Fibroblast of skin of back (primary cell): ENCODE data around the gene KLF12.
A peak's percentile ranks its signal among the peaks of the same experiment; 100 is the strongest.

ENCODE experiments used
- DNase-seq: peaks from one replicate; pipeline ENCODE4 v3.0.0-alpha.2; 2013

Gene KLF12

DNA sequence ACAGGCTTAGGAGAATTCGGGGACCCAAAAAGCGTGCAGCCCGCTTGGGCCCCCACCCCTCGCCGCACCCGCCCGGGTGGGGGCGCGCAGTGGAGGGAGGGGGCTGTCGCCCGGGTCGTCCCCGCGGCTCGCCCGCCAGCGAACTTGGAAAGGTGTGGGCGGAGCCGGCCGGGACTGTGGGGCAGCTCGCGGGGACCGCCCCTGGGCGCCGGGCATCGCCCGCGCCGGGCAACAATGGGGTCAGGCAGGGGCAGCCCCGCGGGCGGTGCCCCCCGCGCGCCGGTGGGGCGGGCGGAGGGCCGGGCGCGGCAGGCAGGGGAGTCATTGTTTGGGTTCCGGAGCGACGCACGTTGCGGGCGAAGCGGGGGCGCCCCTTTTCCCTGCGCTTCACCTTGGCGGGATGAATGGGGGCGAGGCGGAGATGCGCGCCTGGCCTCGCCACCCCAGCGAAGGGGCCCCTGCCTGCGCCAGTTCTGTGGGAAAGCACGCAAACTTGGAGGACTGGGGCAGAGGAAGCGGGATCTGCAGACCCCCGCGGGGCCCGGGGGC lies 647 bp upstream of the KLF12 start:
- peak; percentile 66 for DNase-seq

DNA sequence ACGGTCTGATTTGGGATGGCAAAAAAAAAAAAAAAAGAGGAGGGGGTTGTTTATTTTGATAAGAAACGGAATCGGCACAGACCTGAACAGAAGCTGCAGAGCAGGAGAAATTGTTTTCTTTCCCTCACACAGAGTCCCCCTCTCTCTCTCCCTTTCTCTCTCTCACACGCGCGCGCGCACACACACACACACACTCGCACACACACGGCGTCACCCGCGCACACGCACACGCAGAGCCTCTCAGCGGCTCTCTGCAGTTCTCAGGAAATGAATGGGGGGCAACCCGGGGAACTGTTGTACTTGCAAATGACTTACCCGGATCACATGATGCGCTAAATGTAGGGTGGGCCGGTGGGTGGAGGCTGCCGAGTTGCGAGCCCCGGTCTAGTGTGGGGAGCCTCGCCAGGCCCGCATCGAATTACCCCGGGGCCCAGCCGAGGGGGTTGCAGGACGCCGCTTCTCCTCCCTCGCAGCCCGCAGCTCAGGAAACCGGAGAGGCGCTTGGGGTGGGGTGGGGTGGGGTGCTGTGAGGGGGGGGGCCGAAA lies 475 bp downstream of the KLF12 start:
- peak; percentile 92 for DNase-seq

DNA sequence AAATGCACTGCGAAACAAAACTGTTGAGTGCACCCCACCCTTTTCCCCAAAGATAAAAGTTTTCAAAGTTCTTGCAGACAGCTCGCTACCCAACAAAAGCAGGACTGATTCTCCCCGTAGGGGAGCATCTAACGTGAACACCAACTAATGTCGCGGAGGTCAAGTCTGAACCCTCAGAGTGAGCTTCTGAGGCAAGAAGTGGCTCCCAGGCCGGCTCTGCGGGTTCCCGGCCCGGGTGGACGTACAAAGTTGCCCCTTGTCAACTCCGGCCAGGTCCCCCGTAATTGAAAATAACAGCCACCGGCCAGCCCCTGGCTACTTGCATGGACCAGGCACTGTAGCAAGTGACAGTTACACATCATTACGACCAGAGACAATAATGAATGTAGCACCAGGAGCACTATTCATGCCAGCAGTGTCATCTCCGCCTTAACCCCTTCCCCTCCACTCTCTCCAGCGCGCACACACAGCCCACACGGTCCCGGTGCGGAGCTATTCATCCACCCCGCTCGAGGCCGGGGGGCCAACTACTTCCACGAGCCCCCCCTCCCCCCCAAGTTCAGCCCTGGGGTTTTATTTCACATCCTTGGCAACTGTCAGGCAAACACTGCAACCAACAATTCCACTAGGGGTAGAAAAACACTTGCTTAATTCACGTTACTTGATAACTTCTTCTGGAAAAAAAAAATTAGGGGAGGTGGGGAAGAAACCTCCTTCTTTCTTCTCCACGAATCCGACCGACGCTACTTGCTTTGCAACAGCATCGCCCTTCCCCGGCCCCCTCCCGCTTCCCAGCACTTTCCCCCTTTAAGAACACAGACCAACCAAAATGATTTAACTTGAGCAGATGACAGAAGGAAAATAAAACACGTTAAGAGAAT lies 1.2 kb downstream of the KLF12 start:
- peak; percentile 37 for DNase-seq

DNA sequence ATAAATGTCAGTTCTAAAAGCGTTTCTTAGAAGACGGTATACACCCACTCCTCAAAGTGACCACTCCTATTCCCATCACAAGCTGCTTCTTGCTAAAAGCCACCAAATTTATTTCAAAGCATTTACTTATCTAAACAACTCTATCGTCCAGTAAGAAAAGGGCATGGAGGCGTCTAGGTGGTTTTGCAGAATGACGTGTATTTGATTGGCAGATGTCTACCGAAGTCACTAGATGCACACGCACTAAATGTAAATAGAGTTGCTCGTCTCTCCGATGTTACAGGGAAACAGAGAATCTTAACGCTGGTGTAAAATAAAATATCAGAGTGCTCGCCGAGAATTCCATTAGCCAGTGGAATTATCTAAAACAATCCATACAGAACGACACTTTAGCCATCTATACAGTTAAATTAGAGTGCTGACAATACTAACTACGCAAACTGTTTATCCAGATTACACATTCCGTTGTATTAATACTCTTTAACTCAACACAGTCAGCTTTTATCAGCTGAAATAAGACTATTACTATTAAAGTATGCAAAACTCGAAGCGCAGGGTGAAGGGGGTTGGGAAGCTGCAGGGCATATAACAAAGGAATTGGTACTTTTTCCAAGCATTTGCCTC lies 1.9 kb downstream of the KLF12 start:
- no peak for DNase-seq

DNA sequence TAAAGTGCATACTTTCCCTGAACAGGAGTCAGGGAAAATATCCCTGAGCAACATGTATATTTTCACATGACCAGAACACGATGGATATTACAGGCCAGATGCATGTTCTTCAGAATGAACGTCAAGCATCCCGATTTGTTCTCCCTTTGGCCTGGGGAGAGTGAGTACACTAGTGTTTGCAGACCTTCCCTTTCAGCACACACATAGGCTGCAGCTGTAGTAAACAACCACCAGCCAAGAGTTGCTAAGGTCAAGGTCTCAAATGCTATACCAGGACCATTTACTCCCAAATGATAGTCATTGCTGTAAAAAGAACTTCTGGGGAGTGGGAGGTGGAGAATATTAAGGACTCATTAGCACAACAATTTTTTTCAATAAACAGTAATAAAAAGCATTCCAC lies 3.0 kb downstream of the KLF12 start:
- DNase-seq: no peak

DNA sequence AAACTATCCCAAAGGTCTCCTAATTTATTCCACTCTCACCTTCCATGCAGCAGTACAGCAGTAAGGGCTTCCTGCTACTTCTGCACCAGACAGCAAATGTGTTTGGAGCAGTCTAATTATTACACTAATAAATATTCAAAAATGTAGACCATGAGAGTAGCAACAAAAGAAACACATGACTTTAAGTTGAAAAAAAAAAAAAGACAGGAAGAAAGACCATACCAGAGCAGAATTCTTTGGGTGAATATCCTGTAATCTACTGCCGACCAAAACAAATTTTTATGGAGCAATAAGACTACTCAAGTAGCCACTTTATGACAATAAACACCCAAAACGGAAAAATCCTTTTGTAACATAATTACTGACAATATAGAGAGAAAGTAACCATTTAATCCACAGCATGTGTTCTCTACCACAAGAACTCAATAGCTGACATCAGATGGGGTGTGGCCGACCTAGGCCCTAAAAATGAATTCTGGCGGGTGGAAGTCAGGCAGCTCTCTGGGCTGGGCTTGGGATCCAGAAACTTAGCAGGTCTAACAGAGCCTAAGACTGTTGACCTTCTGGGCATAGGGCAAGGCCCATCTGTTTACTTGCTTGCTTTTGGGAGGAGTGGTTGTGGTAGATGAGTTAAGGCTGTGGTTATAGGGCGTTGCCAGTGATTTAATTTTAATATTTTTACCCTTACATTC lies 4.6 kb downstream of the KLF12 start:
- DNase-seq: no peak

DNA sequence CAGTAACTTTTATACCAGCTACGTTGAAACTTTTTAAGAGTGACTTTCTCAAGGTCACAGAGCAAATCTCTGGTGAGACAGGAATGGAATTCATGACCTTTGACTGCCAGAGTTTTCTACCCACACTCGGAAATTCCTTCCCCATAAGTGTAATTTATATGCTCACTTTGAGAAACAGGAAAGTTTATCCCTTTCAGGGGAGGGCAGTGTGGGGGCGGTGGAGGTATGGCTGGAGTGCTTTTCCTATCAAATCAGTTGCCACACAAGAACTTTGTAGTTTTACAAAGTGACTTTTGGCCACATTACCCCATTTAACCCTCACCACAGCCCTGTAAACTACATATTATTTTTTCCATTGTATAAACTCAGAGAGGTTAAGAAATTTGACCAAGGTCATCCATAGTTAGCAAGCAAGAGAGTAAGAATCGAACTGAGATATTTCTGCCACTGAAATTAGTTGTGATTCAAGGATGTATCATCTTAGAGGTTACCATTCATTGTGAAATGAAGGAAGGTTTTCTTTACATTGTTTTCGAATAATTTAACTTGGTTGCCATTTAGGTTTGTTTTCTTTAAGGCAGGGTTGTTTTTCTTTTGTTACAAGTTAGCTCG lies 5.9 kb downstream of the KLF12 start:
- DNase-seq: no peak

DNA sequence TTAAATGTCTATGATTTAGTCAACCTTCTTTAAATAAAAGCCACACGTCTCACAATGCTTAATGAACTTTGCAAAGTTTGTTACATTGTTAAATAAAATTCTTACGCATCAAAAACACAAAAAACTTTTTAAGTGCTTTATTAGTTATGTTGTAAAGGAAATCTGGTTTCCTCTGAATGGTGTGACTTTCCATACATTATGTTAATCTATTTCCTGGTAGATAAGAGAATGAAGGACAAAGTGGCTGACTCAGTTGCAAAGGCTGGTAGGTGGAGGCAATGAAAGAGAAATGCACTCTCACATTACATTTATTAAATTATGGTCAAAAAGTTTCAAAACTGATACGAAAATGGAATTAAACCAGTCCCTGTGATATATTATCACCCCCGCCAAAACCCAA lies 15.9 kb downstream of the KLF12 start:
- no peak for DNase-seq

DNA sequence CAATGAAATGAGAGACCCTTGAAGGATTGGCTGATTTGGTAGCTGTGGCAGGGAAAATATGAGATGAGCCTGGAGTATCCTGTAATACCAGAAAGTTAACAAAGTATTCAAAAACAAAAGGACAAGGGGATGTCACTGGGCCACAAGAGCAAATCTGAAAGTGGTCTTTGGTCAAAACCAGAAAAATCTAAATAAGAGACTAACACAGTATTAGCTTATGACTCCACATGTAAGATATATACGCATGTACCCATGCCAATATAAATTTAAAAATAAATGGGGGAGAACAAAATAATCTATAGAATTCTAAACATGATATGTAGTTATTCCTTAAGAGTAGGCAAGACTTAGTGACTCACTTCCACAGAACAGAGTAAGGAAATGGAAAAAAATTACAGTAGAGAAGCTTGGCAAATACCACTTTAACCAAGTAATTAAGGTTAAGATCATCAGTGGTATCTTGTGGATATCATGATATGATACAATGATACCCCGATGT lies 16.9 kb downstream of the KLF12 start:
- DNase-seq: no peak

DNA sequence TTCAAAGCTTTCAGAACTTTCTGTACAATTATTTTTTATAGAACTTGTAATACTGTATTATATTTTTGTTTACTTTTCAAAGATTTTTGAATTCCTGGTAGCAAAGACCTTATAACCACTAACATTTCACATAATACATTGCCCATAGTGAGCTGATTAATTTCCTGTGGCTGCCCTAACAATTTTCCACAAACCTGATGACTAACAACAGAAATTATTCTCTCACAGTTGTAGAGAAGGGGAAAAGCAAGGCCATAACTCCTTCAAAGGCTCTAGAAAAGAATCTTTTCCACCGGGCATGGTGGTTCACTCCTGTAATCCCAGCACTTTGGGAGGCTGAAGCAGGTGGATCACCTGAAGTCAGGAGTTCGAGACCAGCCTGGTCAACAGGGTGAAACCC lies 19.1 kb downstream of the KLF12 start:
- DNase-seq: peak; percentile 86

DNA sequence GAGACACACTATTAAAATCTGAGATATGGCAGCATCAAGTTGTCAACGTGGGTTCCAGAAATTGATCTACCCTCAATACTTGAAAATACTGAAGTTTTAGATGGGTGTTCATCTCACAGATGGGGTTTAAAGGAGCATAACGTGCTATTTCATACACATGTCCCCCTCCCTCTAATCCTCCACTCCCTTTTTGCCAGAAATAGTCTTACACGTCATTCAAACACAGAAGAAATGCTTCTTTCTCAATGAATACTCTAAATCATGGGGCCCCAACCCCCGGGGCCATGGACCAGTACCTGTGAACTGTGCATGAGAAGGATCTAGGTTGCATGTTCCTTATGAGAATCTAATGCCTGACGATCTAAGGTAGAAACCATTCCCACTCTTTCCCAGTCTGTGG lies 19.6 kb downstream of the KLF12 start:
- no peak for DNase-seq

DNA sequence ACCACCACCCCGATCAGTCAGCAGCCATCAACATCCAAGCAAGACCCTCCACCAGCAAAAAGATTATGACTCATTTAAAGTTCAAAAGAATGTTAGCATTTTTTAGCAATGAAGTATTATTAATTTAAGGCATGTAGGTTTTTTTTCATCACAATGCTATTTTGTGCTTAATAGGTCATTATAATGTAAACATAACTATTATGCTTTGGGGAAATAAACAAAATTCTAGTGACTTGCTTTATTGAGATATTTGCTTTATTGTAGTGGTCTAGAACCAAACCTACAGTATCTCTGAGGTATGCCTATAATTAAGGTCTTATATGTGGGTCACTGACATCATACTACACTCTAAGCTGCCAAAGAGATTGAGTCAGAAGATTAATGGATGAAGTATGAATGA lies 20.0 kb downstream of the KLF12 start:
- peak; percentile 77 for DNase-seq

DNA sequence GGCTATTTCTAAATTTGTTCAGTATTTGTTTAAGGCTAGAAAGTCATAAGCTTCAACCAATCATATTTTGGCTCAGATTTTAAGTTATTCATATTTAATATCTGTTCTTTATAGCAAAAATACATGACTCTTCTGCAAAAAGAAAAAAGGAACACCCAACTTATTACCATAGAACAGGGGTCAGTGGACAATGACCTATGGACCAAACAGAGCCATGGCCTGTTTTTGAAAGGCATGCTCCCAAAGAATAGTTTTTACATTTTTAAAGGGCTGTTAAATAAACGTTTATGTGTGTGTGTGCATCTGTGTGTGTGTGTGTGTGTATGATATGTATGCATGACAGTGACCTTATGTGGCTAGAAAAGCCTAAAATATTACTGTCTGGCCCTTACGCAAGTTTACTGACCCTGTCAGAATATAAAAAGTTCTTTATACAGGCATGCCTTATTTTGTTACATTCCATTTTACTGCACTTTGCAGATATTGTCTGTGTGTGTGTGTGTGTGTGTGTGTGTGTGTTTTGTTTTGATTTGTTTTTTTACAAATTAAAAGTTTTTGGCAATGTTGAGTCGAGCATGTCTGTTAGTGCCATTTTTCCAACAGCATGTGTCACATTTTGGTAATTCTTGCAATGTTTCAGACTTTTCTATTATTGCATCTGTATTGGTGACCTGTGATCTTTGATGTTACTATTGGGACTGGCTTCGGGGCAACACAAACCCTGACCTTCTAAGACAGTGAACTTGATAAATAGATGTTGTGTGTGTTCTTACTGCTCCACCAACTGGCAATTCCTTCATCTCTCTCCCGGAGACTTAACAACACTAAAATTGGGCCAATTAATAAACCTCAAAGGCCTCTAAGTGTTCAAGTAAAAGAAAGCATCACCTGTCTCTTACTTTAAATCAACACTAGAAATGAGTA lies 22.0 kb downstream of the KLF12 start:
- DNase-seq: no peak

DNA sequence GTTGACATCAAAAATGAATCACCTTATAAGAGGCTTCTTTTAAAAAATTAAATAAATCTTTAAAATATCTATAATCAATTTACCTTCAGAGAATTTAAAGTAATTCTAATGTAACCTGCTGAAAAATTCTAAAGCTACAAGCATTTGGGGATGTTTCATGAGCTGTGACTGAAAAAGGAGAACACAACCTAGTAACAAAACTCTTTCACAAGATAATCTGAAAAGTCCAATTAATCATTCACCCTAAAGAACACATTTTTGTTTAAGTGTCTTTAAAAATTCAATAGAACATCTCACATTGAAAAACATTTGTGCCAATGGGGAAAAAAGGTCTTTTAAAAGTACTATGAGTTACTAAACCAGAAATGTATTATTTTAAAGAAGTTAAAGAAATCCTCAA lies 22.8 kb downstream of the KLF12 start:
- DNase-seq: no peak

DNA sequence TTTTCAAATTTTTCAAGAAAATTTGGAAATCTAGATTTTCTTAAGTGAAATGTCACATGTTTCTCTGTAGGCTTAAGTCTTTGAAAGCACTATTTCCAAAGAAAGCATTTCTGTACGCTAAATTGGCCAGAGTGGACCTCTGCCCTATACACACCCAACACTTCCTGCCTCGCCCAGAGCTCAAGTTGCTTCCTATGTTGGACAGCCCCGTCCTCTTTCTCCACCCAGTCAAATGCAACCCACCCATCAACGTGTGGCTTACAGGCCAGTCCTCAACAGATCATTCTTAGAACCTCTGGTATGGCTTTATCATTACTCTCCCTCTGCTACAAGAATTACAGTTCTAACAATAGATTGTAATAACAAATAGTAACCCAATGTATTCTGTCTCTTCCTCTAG lies 24.2 kb downstream of the KLF12 start:
- DNase-seq: no peak

DNA sequence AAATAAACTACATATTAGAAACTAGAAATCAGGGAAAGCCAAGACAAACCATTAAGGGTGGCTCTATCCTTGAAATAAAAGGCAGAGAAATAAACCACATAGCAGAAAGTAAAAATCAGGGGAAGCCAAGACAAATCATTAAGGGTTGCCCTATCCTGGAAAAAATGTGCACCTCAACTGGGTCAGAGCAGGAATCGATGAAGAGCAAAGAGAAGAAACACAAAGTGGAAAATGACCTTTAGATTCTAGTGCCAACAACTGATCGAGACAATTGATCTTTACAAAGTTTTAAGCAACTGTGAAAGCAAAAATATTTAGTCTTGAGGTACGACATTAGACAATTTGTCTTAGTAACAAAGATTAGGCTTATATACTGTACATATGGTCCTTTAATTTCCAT lies 26.6 kb downstream of the KLF12 start:
- DNase-seq: no peak

DNA sequence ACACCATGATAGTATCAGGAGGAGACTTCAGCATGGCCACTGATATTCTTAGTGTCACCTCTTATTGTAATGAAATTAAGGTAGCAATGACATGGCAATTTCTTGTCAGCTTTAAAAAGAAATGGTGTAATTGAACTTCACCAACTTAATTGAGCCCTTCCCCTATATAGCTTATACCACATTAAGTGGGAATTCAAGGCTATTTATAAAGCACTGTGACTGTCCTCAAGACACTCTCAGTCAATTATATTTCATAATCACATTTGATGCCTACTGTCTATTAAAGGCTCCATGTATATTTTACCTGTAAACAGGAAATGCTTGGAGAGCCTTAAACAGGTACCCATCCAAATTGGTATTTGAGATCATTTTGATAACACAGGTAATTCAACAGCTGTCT lies 28.3 kb downstream of the KLF12 start:
- no peak for DNase-seq

DNA sequence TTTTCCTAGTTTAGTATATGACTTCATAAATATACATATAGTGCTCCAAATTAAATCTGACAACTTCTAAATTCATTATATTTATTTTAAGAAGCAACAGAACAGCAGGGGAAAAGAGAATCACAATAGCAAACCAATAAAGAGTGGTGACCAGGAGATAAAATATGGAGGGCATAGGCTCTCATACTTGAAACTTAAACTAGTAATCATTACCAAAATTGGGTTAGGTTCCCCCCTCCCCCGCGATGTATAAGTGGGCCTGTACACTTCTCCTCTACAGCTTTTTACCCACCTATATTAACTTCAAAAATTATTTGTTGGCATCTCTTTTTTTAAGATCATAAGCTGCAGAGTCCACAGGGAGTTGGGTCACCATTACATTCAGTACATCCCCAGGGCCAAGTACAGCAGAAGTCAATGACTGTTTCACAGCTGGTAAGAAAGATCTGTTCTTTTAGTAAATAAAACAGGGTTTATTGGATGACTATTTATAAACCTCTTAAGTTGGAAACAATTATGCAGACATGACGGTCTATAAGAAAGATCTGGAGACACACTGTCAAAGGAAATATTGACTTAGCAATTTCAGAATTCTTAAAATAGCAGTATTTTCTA lies 29.4 kb downstream of the KLF12 start:
- DNase-seq: no peak

DNA sequence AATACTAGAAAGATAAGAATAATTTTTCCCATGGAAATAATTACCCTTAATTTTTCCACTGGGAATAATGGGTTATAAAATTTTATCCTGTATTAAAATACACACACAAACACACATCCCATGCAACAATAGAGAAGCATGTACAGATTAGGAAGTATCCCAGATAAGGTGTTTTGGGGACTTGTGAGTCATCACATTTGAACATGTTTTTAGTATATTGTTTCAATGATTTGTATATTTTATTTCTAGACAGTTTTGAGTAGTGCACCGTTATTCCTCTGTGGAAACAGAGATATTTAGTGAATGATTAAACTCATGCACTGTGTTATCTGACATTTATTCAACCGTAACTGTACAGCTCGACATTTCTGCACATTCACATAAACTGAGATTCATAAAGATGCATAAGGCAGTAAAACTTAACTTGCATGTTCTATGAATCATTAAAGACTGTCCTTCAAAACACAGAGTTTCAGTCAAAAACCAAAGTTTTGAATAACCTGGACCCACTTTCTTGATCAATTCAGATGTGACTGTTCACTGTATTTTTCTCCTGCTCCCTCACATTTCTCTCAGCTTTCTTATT lies 30.1 kb downstream of the KLF12 start:
- DNase-seq: no peak

DNA sequence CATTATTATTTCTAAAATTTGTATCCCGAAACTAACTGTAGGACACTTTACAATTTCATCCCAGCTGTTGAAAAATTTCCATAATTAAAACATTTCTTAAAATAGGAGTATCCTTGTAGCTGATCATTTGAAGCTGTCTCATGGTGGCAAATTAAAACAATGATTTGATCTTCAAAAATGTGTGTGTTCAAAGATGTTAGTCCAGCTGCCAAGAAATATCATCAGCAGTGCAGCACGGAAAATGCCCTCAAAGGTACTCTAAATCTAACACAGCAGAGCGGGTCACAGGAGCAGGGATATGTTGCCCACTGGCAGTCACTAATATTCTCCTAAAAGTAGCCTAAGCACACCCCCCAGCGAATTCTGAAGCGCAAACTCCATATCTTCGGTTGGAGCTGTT lies 31.0 kb downstream of the KLF12 start:
- DNase-seq: no peak

DNA sequence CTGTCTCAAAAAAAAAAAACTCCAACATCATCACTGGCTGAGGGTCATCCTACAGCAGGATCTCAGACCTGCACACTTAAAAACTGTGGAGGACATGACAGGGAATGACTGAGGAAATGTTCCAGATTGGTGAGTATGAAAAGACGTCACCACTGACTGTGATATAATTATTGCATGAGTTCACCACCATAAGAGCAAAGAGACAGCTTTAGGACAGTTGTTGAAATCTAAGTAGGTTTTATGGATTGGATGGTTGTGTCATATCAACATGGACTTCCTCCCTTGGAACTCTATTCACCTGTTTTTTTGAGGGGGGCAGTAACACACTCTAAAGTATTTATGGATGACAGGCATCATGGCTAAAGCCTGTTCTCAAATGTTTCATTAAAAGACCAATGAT lies 31.5 kb downstream of the KLF12 start:
- DNase-seq: no peak
